CD4-positive, CD25-positive, alpha-beta regulatory T cell (primary cell): Measurements from ENCODE around the gene TBATA. TPM values are rescaled to one million over a fixed set of nuclear protein-coding genes. Genes with fewer than 3 reads are reported as not detected.

ENCODE experiments used
- ATAC-seq, 2 donors: fragments of 150-1000 bp; cut with Tn5 transposase; one replicate each; pipeline ENCODE4 v1.10.0; 2021; ENCODE audit warnings: low read depth in 2 of 2, moderate number of reproducible peaks in 2 of 2, moderate library complexity in 1 of 2
- DNase-seq, 3 donors: peaks; one replicate each; pipeline versions ENCODE4 v3.0.0 to v3.0.0-alpha.2; 2012 to 2022; ENCODE audit warnings: mixed read lengths in 1 of 3
- H3K27ac ChIP-seq: one replicate; pipeline ENCODE4 v1.7.0; 2013; ENCODE audit warnings: mild to moderate bottlenecking, low read length; ENCODE audit not compliant: insufficient read depth, poor library complexity, severe bottlenecking
- H3K27me3 ChIP-seq: one replicate; pipeline ENCODE4 v1.7.0; 2013; ENCODE audit warnings: low read length; ENCODE audit not compliant: control insufficient read depth, insufficient read depth
- H3K36me3 ChIP-seq: one replicate; pipeline ENCODE4 v1.7.0; 2013; ENCODE audit warnings: mild to moderate bottlenecking, low read length, moderate library complexity; ENCODE audit not compliant: control insufficient read depth, insufficient read depth
- H3K4me1 ChIP-seq: 2 replicates; pipeline ENCODE4 v1.7.0; 2013; ENCODE audit warnings: mild to moderate bottlenecking, low read length; ENCODE audit not compliant: insufficient read depth, control insufficient read depth, poor library complexity, severe bottlenecking
- H3K4me3 ChIP-seq: one replicate; pipeline ENCODE4 v1.7.0; 2013; ENCODE audit warnings: low read depth, mild to moderate bottlenecking, low read length, moderate library complexity
- H3K9me3 ChIP-seq, 2 experiments: 1 replicate in 1 of 2; 2 replicates in 1 of 2; pipeline ENCODE4 v1.7.0; 2013; ENCODE audit warnings: low read length in 2 of 2, mild to moderate bottlenecking in 1 of 2, moderate library complexity in 1 of 2; ENCODE audit not compliant: control insufficient read depth in 2 of 2
- H3K27ac Mint-ChIP-seq, 3 donors: one replicate each; pipeline ENCODE4 v1.8.0; 2020 to 2022; ENCODE audit warnings: mild to moderate bottlenecking in 3 of 3, mixed read lengths in 3 of 3, moderate library complexity in 2 of 3
- H3K27me3 Mint-ChIP-seq: one replicate; pipeline ENCODE4 v1.8.0; 2022; ENCODE audit warnings: mild to moderate bottlenecking, mixed read lengths
- H3K36me3 Mint-ChIP-seq: one replicate; pipeline ENCODE4 v1.8.0; 2020; ENCODE audit warnings: mixed read lengths
- H3K4me1 Mint-ChIP-seq, 4 donors: one replicate each; pipeline ENCODE4 v1.8.0; 2020 to 2022; ENCODE audit warnings: mixed read lengths in 4 of 4, mild to moderate bottlenecking in 1 of 4
- H3K4me3 Mint-ChIP-seq, 4 donors: one replicate each; pipeline ENCODE4 v1.8.0; 2020 to 2022; ENCODE audit warnings: mild to moderate bottlenecking in 4 of 4, mixed read lengths in 4 of 4, moderate library complexity in 3 of 4
- H3K9me3 Mint-ChIP-seq, 7 donors: one replicate each; pipeline ENCODE4 v1.8.0; 2020 to 2022; ENCODE audit warnings: mixed read lengths in 7 of 7, mild to moderate bottlenecking in 3 of 7, moderate library complexity in 2 of 7
- polyA plus RNA-seq, 4 donors: library from polyadenylated mRNA; unstranded; fragments of 300-500 nt; fragmentation: Illumina TruSeq; gene quantifications; one replicate each; pipeline ENCODE4 v1.2.3, GENCODE V29; 2021
- total RNA-seq: library from RNA; stranded (reverse); gene quantifications from one replicate; pipeline ENCODE4 v1.2.3, GENCODE V29; 2022

TBATA gene
- total and polyA plus RNA-seq, 5 donors from 2014 or later: not detected

- Histone ChIP-seq H3K36me3 (no peaks in the 10 kb centered on the region), H3K27ac (no peak overlapping the region), H3K27me3 (peaks cover 3% of the 10 kb centered on the region), H3K4me3 (no peak overlapping the region), H3K9me3 (no peaks in the 10 kb centered on the region), H3K4me1 (no peaks in the 10 kb centered on the region)
- peaks cover 27% of the 10 kb centered on the region for H3K27me3 Mint-ChIP-seq
- no peak overlapping the region for H3K4me3 Mint-ChIP-seq
- H3K4me1 Mint-ChIP-seq: no peaks in the 10 kb centered on the region
- no peaks in the 10 kb centered on the region for H3K36me3 Mint-ChIP-seq
- peaks cover 0 to 4% (median 0%) of the 10 kb centered on the region in 7 donors for H3K9me3 Mint-ChIP-seq
- ATAC-seq: no peak
- DNase-seq: no peak
- H3K27ac Mint-ChIP-seq: no peak overlapping the region
Observed at GRCh38 chr10:70805619-70806215, 20.5 kb upstream of the TBATA start.

DNA sequence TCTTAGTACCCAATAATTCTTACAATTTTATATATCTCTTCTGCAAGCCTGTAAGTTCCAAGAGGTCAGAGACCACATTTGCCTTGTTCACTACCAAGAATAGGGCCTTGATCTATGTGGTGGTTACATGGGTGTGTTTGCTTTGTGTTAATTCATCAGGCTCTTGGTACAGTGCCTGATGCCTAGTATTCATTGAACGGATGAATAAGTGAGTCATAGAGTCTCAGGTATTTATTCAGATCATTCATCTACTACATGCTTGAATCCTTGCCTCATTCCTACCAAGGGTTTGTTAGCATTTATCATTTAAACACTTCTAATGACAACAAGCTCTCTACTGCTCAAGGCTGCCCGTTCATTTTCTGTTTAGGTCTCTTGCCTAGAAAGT, 19.2 kb upstream of the TBATA start:
- peak overlapping the region in 1 of 3 donors; percentile 21 for H3K27ac Mint-ChIP-seq
- no peaks in the 10 kb centered on the region for H3K36me3 ChIP-seq
- H3K27me3 ChIP-seq: peaks cover 3% of the 10 kb centered on the region
- H3K4me3 Mint-ChIP-seq: no peak overlapping the region
- H3K4me3 ChIP-seq: no peak overlapping the region
- H3K27ac ChIP-seq: no peak overlapping the region
- no peaks in the 10 kb centered on the region for H3K4me1 ChIP-seq
- DNase-seq (no peak), ATAC-seq (no peak)
- peaks cover 27% of the 10 kb centered on the region for H3K27me3 Mint-ChIP-seq
- no peaks in the 10 kb centered on the region for H3K4me1 Mint-ChIP-seq
- H3K36me3 Mint-ChIP-seq: no peaks in the 10 kb centered on the region
- H3K9me3 Mint-ChIP-seq: peaks cover 0 to 4% (median 0%) of the 10 kb centered on the region in 7 donors
- no peaks in the 10 kb centered on the region for H3K9me3 ChIP-seq

DNA sequence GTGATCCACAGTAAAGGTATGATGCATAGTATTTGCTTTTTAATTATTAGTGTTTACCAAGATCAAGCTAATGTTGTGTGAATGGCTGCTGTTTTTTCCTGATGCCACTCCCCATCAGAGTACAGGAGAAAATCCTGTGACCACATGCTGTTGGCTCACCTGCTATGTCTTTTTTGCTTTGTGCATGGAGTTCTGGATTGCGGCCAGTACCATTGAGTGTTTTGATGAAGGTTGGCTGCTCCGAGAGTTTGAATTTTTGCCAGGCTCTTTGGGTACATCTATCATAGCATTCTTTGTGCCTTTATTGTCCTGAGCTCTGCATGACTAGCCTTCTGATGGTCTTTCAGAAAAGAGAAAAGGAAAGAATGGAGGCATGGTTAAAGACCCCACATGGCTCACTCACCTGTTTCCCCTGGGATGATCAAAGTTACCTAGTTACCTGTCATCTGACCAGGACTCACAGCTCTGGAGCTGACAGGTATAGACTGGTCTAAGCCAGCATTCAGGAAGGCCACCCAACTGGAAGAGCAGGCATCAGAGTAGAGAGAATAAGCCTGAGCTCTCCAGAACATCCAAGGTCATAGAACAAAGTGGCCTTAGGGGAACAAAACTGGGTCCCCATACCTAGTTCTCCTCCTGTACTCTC, 18.7 kb upstream of the TBATA start:
- DNase-seq (no peak), ATAC-seq (no peak)
- H3K36me3 ChIP-seq: no peaks in the 10 kb centered on the region
- H3K36me3 Mint-ChIP-seq: no peaks in the 10 kb centered on the region
- H3K4me1 ChIP-seq: no peaks in the 10 kb centered on the region
- peak overlapping the region in 1 of 3 donors; percentile 21 for H3K27ac Mint-ChIP-seq
- H3K27me3 Mint-ChIP-seq: peaks cover 27% of the 10 kb centered on the region
- no peak overlapping the region for H3K27ac ChIP-seq
- H3K9me3 Mint-ChIP-seq: peaks cover 0 to 2% (median 0%) of the 10 kb centered on the region in 7 donors
- H3K4me3 ChIP-seq: no peak overlapping the region
- H3K9me3 ChIP-seq: no peaks in the 10 kb centered on the region
- H3K27me3 ChIP-seq: peaks cover 3% of the 10 kb centered on the region
- no peaks in the 10 kb centered on the region for H3K4me1 Mint-ChIP-seq
- no peak overlapping the region for H3K4me3 Mint-ChIP-seq

GRCh38 chr10:70801854-70802253, 16.7 kb upstream of the TBATA start:
- H3K27ac Mint-ChIP-seq: no peak overlapping the region

DNA sequence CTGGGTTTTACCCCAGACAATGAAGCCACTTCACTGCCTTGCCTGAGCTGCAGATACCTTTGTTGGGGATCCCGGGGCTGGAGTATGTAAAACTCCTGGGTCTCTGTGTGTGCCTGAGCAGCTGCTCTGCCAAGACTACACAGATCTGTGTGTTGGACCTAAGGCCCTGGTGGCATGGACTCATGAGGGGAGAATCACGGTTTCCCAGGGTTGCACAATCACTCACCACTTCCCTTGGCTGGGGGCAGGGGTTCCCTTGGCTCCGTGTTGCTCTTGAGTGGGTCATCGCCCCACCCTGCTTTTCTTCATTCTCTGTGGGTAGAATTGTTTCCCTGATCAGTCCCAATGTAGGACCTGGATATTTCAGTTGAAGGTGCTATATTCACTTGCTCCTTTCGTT, 13.9 kb upstream of the TBATA start:
- H3K27me3 Mint-ChIP-seq: peaks cover 18% of the 10 kb centered on the region

More at GRCh38 chr10:70801854-70802253, 16.7 kb upstream of the TBATA start:
- ATAC-seq: no peak
- Histone ChIP-seq H3K4me1 (no peaks in the 10 kb centered on the region), H3K27ac (no peak overlapping the region), H3K4me3 (no peak overlapping the region), H3K27me3 (peaks cover 3% of the 10 kb centered on the region), H3K36me3 (no peaks in the 10 kb centered on the region), H3K9me3 (no peaks in the 10 kb centered on the region)
- Mint-ChIP-seq H3K36me3 (no peaks in the 10 kb centered on the region), H3K4me3 (no peak overlapping the region), H3K9me3 (peaks cover 0 to 4% (median 0%) of the 10 kb centered on the region in 7 donors), H3K27me3 (peaks cover 20% of the 10 kb centered on the region), H3K4me1 (no peaks in the 10 kb centered on the region)
- no peak for DNase-seq

GRCh38 chr10:70797840-70798239, 12.7 kb upstream of the TBATA start:
- H3K9me3 ChIP-seq: no peaks in the 10 kb centered on the region
- no peak for ATAC-seq
- DNase-seq: no peak
- Mint-ChIP-seq H3K27ac (no peak overlapping the region), H3K4me1 (no peaks in the 10 kb centered on the region), H3K36me3 (no peaks in the 10 kb centered on the region), H3K27me3 (peaks cover 28% of the 10 kb centered on the region), H3K9me3 (peaks cover 0 to 6% (median 0%) of the 10 kb centered on the region in 7 donors), H3K4me3 (no peak overlapping the region)
- no peaks in the 10 kb centered on the region for H3K4me1 ChIP-seq
- H3K27ac ChIP-seq: no peak overlapping the region
- H3K36me3 ChIP-seq: no peaks in the 10 kb centered on the region
- H3K27me3 ChIP-seq: peaks cover 10% of the 10 kb centered on the region
- H3K4me3 ChIP-seq: no peak overlapping the region

More for the DNA sequence above, 13.9 kb upstream of the TBATA start:
- Mint-ChIP-seq H3K4me3 (no peak overlapping the region), H3K36me3 (no peaks in the 10 kb centered on the region), H3K27ac (no peak overlapping the region), H3K4me1 (no peaks in the 10 kb centered on the region), H3K9me3 (peaks cover 0 to 6% (median 0%) of the 10 kb centered on the region in 7 donors)
- ATAC-seq (no peak), DNase-seq (no peak)
- H3K27ac ChIP-seq: no peak overlapping the region
- H3K27me3 ChIP-seq: peaks cover 3% of the 10 kb centered on the region
- H3K4me1 ChIP-seq: no peaks in the 10 kb centered on the region
- H3K36me3 ChIP-seq: no peaks in the 10 kb centered on the region
- no peak overlapping the region for H3K4me3 ChIP-seq
- no peaks in the 10 kb centered on the region for H3K9me3 ChIP-seq

- Histone ChIP-seq H3K27ac (no peak overlapping the region), H3K9me3 (no peaks in the 10 kb centered on the region), H3K27me3 (peaks cover 22% of the 10 kb centered on the region), H3K4me1 (no peaks in the 10 kb centered on the region), H3K4me3 (no peak overlapping the region), H3K36me3 (no peaks in the 10 kb centered on the region)
- Mint-ChIP-seq H3K9me3 (peaks cover 0 to 6% (median 0%) of the 10 kb centered on the region in 7 donors), H3K4me3 (no peak overlapping the region), H3K4me1 (no peaks in the 10 kb centered on the region), H3K27me3 (peaks cover 37% of the 10 kb centered on the region), H3K27ac (no peak overlapping the region), H3K36me3 (no peaks in the 10 kb centered on the region)
- DNase-seq (no peak), ATAC-seq (no peak)
Observed at GRCh38 chr10:70795613-70796012, 10.4 kb upstream of the TBATA start.
